HepG2 (cell line): ENCODE measurements around the gene ATP9A.

ENCODE experiments used
- BRF2 ChIP-seq: sonication (generic); formaldehyde crosslinking; IDR thresholded peaks from 2 replicates; pipeline ENCODE4 v1.8.1; 2022; ENCODE audit warnings: mild to moderate bottlenecking, missing genetic modification reagents
- CTCF ChIP-seq: sonication (generic); formaldehyde crosslinking; IDR thresholded peaks from 2 replicates; pipeline ENCODE4 v1.5.0; 2020; ENCODE audit warnings: mild to moderate bottlenecking, missing genetic modification reagents, moderate library complexity
- DPF2 ChIP-seq: sonication (generic); formaldehyde crosslinking; IDR thresholded peaks from 2 replicates; pipeline ENCODE4 v1.4.0; 2020; ENCODE audit warnings: mild to moderate bottlenecking, low read depth, missing genetic modification reagents, borderline replicate concordance
- EHMT2 ChIP-seq: fragments of 200-600 bp; sonication (generic); IDR thresholded peaks from 2 replicates; pipeline ENCODE4 v1.7.0; 2017; ENCODE audit warnings: antibody characterized with exemption, low read depth, low read length, borderline replicate concordance
- MED1 ChIP-seq: sonication (generic); formaldehyde crosslinking; IDR thresholded peaks from 2 replicates; pipeline ENCODE4 v1.4.0; 2020; ENCODE audit warnings: missing genetic modification reagents
- NONO ChIP-seq, 2 experiments: fragments of 450-650 bp in 1 of 2; sonication (generic) in 1 of 2; formaldehyde crosslinking in 1 of 2; IDR thresholded peaks in 1 of 2; conservative IDR thresholded peaks in 1 of 2; 2 replicates each; pipeline versions ENCODE4 v1.6.1 to v1.8.0; 2017 to 2022; ENCODE audit warnings: mild to moderate bottlenecking in 1 of 2, missing genetic modification reagents in 1 of 2, moderate library complexity in 1 of 2
- TEAD2 ChIP-seq: sonication (generic); formaldehyde crosslinking; IDR thresholded peaks from 2 replicates; pipeline ENCODE4 v1.9.0; 2021; ENCODE audit warnings: missing genetic modification reagents
- ZNF10 ChIP-seq: sonication (generic); formaldehyde crosslinking; IDR thresholded peaks from 2 replicates; pipeline ENCODE4 v1.4.0; 2020; ENCODE audit warnings: mild to moderate bottlenecking, low read depth, missing genetic modification reagents, borderline replicate concordance
- ZNF766 ChIP-seq: sonication (generic); formaldehyde crosslinking; IDR thresholded peaks from 2 replicates; pipeline ENCODE4 v1.5.0; 2020; ENCODE audit warnings: missing genetic modification reagents, borderline replicate concordance

DNA sequence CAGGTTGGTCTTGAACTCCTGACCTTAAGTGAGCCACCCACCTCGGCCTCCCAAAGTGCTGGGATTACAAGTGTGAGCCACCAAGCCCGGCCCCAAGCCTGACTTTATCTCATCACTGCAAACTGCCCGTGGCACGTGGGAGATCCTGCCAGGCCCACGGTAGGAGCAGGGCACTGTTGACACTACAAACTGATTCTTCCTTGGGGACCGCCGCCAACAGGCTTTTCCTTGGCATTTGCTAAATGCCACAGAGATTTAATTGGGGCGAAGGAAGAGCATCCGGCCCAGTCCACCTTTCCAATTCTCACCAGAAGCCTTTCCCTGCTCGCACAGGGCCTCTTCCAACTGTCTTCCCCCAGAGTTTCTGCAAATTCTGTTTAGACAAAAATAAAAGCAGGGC is 11.0 kb downstream of the ATP9A start:
- TF ChIP-seq ZNF766 (CRISPR knock-in tag): no peak
- TF ChIP-seq CTCF (CRISPR knock-in tag): no peak
- no peak for TF ChIP-seq EHMT2
- no peak for TF ChIP-seq DPF2 (CRISPR knock-in tag)
- no peak for TF ChIP-seq MED1 (CRISPR knock-in tag)
- no peak for TF ChIP-seq NONO (IDR thresholded peaks at IDR 0.05)
- TF ChIP-seq NONO (CRISPR knock-in tag; conservative IDR thresholded peaks at IDR 0.05): no peak
- no peak for TF ChIP-seq BRF2 (CRISPR knock-in tag)
- TF ChIP-seq ZNF10 (CRISPR knock-in tag): no peak
- no peak for TF ChIP-seq TEAD2 (CRISPR knock-in tag)
